ENCODE measurements around the gene GJA3. TPM values are rescaled to one million over a fixed set of nuclear protein-coding genes. Genes with fewer than 3 reads are reported as not detected.

Gene GJA3
- total and polyA plus RNA-seq, 2 donors (not counting 1 experiment from before 2014, with no cell fraction given) = 0.28 to 0.59 TPM

DNA sequence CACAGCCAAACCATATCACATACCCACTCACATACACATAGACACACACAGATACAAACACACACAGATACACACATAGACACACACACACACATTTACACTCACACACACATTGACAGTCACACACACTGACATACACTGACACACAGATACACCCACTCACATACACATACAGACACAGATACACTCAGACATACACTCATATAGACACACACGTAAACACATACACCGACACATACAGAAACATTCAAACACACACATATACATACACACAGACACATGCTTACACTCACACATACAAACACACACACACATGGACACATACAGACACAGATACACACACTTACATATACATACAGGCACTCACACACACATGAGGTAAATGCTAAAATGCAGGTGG, 30.2 kb downstream of the GJA3 start:
- peaks cover 0 to 68% (median 31%) of the 10 kb centered on the region in 4 experiments for H3K27me3 ChIP-seq (replicated peaks in 1 of 4; ENCODE audit: control extremely low read depth in 1 of 4, control insufficient read depth in 3 of 4, insufficient read depth in 4 of 4, low read length in 3 of 4)
- no peak overlapping the region for H3K4me2 ChIP-seq (replicated peaks; ENCODE audit: low read depth, low read length, poor library complexity, severe bottlenecking)
- no peak overlapping the region for H2AFZ ChIP-seq (ENCODE audit: insufficient read depth, low read depth, low read length, poor library complexity, severe bottlenecking)
- H3K9me3 ChIP-seq (ENCODE audit: control extremely low read depth in 1 of 3, control insufficient read depth in 2 of 3, insufficient read depth in 1 of 3, low read length in 2 of 3) = peaks cover 0 to 10% (median 1%) of the 10 kb centered on the region in 3 donors
- H3K27ac ChIP-seq (ENCODE audit: low read length in 2 of 2) = no peak overlapping the region
- 93% methylated on average over 2 of the region's 2 CpGs for WGBS (ENCODE audit: insufficient coverage)
- no peak overlapping the region for H3K9ac ChIP-seq (ENCODE audit: low read length)
- H3K4me1 ChIP-seq (ENCODE audit: control insufficient read depth in 2 of 2, insufficient read depth in 2 of 2, low read length in 2 of 2) = peaks cover 20 to 31% of the 10 kb centered on the region in 2 donors
- DNase-seq (no peak), ATAC-seq (ENCODE audit: low read depth) (no peak)
- peaks cover 8% of the 10 kb centered on the region for H3K4me1 Mint-ChIP-seq
- CTCF ChIA-PET = no interaction called here
- no peak overlapping the region for H3K27ac Mint-ChIP-seq
- H3K36me3 ChIP-seq (replicated peaks in 1 of 2; ENCODE audit: control extremely low read depth in 1 of 2, control insufficient read depth in 1 of 2, extremely low read depth in 1 of 2, insufficient read depth in 2 of 2, low read length in 1 of 2) = no peaks in the 10 kb centered on the region
- H3K9me3 Mint-ChIP-seq (ENCODE audit: insufficient read depth) = no peaks in the 10 kb centered on the region
- H3K27me3 Mint-ChIP-seq = peaks cover 17% of the 10 kb centered on the region
- TF ChIP-seq, protein P1, sequence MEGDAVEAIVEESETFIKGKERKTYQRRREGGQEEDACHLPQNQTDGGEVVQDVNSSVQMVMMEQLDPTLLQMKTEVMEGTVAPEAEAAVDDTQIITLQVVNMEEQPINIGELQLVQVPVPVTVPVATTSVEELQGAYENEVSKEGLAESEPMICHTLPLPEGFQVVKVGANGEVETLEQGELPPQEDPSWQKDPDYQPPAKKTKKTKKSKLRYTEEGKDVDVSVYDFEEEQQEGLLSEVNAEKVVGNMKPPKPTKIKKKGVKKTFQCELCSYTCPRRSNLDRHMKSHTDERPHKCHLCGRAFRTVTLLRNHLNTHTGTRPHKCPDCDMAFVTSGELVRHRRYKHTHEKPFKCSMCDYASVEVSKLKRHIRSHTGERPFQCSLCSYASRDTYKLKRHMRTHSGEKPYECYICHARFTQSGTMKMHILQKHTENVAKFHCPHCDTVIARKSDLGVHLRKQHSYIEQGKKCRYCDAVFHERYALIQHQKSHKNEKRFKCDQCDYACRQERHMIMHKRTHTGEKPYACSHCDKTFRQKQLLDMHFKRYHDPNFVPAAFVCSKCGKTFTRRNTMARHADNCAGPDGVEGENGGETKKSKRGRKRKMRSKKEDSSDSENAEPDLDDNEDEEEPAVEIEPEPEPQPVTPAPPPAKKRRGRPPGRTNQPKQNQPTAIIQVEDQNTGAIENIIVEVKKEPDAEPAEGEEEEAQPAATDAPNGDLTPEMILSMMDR (IDR thresholded peaks at IDR 0.05) = no peak
- TF ChIP-seq EZH2 (IDR thresholded peaks at IDR 0.05; ENCODE audit: borderline replicate concordance, insufficient read depth, low read depth, low read length, poor library complexity, severe bottlenecking) = no peak
- no peak overlapping the region for H3K4me3 Mint-ChIP-seq
- H3K79me2 ChIP-seq (ENCODE audit: control insufficient read depth, insufficient read depth, low read length) = no peaks in the 10 kb centered on the region
- H4K20me1 ChIP-seq (ENCODE audit: control insufficient read depth, insufficient read depth, low read length, poor library complexity, severe bottlenecking) = no peaks in the 10 kb centered on the region
- no peak overlapping the region for H3K4me3 ChIP-seq (ENCODE audit: control extremely low read depth in 1 of 5, extremely low read depth in 1 of 5, insufficient read depth in 1 of 5, low read depth in 2 of 5, low read length in 4 of 5)
- intact Hi-C loops (cut with micrococcal nuclease) = no loop called here
- POLR2A ChIA-PET = no interaction called here

DNA sequence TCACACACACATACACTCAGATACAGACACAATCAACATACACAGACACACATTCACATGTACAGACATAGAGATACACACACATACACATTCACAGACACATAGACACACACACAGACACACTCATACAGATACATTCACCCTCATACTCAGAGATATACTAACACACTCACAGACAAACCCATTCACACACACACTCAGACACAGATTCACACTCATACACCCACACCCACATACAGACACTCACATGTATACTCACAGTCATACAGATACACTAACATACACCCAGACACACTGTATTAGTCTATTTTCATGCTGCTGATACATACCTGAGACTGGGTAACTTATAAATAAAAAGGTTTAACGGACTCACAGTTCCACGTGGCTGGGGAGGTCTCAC, 30.8 kb downstream of the GJA3 start:
- H3K9me3 Mint-ChIP-seq (ENCODE audit: insufficient read depth) = no peaks in the 10 kb centered on the region
- CTCF ChIA-PET = no interaction called here
- H4K20me1 ChIP-seq (ENCODE audit: control insufficient read depth, insufficient read depth, low read length, poor library complexity, severe bottlenecking) = no peaks in the 10 kb centered on the region

More for the DNA sequence above, 30.8 kb downstream of the GJA3 start:
- 70% methylated on average over 2 of the region's 2 CpGs for WGBS (ENCODE audit: insufficient coverage)
- H3K4me1 ChIP-seq (ENCODE audit: control insufficient read depth in 2 of 2, insufficient read depth in 2 of 2, low read length in 2 of 2) = peaks cover 20 to 31% of the 10 kb centered on the region in 2 donors
- no peak overlapping the region for H3K27ac ChIP-seq (ENCODE audit: low read length in 2 of 2)
- no peak overlapping the region for H2AFZ ChIP-seq (ENCODE audit: insufficient read depth, low read depth, low read length, poor library complexity, severe bottlenecking)
- H3K4me3 ChIP-seq (ENCODE audit: control extremely low read depth in 1 of 5, extremely low read depth in 1 of 5, insufficient read depth in 1 of 5, low read depth in 2 of 5, low read length in 4 of 5) = no peak overlapping the region
- no peaks in the 10 kb centered on the region for H3K79me2 ChIP-seq (ENCODE audit: control insufficient read depth, insufficient read depth, low read length)
- ATAC-seq (ENCODE audit: low read depth) (no peak), DNase-seq (no peak)
- Mint-ChIP-seq H3K27me3 (peaks cover 18% of the 10 kb centered on the region), H3K27ac (no peak overlapping the region), H3K4me1 (peaks cover 8% of the 10 kb centered on the region), H3K4me3 (no peak overlapping the region)
- no peak overlapping the region for H3K4me2 ChIP-seq (replicated peaks; ENCODE audit: low read depth, low read length, poor library complexity, severe bottlenecking)
- H3K9ac ChIP-seq (ENCODE audit: low read length) = no peak overlapping the region
- no peaks in the 10 kb centered on the region for H3K36me3 ChIP-seq (replicated peaks in 1 of 2; ENCODE audit: control extremely low read depth in 1 of 2, control insufficient read depth in 1 of 2, extremely low read depth in 1 of 2, insufficient read depth in 2 of 2, low read length in 1 of 2)
- intact Hi-C loops (cut with micrococcal nuclease) = no loop called here
- H3K27me3 ChIP-seq (replicated peaks in 1 of 4; ENCODE audit: control extremely low read depth in 1 of 4, control insufficient read depth in 3 of 4, insufficient read depth in 4 of 4, low read length in 3 of 4) = peaks cover 0 to 65% (median 30%) of the 10 kb centered on the region in 4 experiments
- POLR2A ChIA-PET = no interaction called here
- TF ChIP-seq, protein P1 (IDR thresholded peaks at IDR 0.05) = no peak
- no peak for TF ChIP-seq EZH2 (IDR thresholded peaks at IDR 0.05; ENCODE audit: borderline replicate concordance, insufficient read depth, low read depth, low read length, poor library complexity, severe bottlenecking)
- H3K9me3 ChIP-seq (ENCODE audit: control extremely low read depth in 1 of 3, control insufficient read depth in 2 of 3, insufficient read depth in 1 of 3, low read length in 2 of 3) = peaks cover 0 to 10% (median 1%) of the 10 kb centered on the region in 3 donors
